HCT116 (cell line): ENCODE results near the gene TPPP3.

Experiments used
- EZH2phosphoT487 ChIP-seq: fragments of 200-600 bp; IDR thresholded peaks from 2 replicates; pipeline ENCODE4 v1.6.1; 2018; ENCODE audit warnings: antibody characterized with exemption, borderline replicate concordance
- POLR2AphosphoS5 ChIP-seq: IDR thresholded peaks from 2 replicates; pipeline ENCODE4 v1.6.1; 2011; ENCODE audit warnings: mild to moderate bottlenecking, low read depth, low read length, moderate library complexity
- YY1 ChIP-seq: IDR thresholded peaks from 2 replicates; pipeline ENCODE4 v1.6.1; 2011; ENCODE audit warnings: low read length, low read depth, moderate library complexity, mild to moderate bottlenecking; ENCODE audit not compliant: insufficient replicate concordance; ENCODE audit errors: extremely low read depth

- no peak for TF ChIP-seq EZH2phosphoT487
- TF ChIP-seq YY1 = no peak
- TF ChIP-seq POLR2AphosphoS5 = no peak
Observed at GRCh38 chr16:67350324-67350723, 43.0 kb downstream of the TPPP3 start.
